Left ventricle myocardium superior (tissue), 1 donor: ENCODE results near the gene ENKD1. TPM values are rescaled to one million over a fixed set of nuclear protein-coding genes. Genes with fewer than 3 reads are reported as not detected.
A peak's percentile ranks its signal among the peaks of the same experiment; 100 is the strongest.

Experiments used
- ATAC-seq: fragments of 200-7000 bp; cut with Tn5 transposase; one replicate; pipeline ENCODE4 v1.9.1; 2020; ENCODE audit warnings: mild to moderate bottlenecking, moderate library complexity
- DNase-seq: peaks from one replicate; pipeline ENCODE4 v3.0.0-alpha.2; 2020
- intact Hi-C: fragments of 100-400 bp; cut with micrococcal nuclease; formaldehyde crosslinking; loops from one replicate; pipeline ENCODE4 v1.11.0; 2022
- total RNA-seq: library from RNA; stranded (reverse); fragmentation: NEBNext Ultra II Directional; extraction: Animal tissue kit (Norgen Biotek cat#: 25700); gene quantifications from one replicate; pipeline ENCODE4 v1.2.1, GENCODE V29; 2021
- donor health status: DM: no; HTN: yes; CAD: no; lungs with severe emphysema.

Gene ENKD1
- total RNA-seq, 1 donor from 2014 or later: 9.8 TPM

DNA sequence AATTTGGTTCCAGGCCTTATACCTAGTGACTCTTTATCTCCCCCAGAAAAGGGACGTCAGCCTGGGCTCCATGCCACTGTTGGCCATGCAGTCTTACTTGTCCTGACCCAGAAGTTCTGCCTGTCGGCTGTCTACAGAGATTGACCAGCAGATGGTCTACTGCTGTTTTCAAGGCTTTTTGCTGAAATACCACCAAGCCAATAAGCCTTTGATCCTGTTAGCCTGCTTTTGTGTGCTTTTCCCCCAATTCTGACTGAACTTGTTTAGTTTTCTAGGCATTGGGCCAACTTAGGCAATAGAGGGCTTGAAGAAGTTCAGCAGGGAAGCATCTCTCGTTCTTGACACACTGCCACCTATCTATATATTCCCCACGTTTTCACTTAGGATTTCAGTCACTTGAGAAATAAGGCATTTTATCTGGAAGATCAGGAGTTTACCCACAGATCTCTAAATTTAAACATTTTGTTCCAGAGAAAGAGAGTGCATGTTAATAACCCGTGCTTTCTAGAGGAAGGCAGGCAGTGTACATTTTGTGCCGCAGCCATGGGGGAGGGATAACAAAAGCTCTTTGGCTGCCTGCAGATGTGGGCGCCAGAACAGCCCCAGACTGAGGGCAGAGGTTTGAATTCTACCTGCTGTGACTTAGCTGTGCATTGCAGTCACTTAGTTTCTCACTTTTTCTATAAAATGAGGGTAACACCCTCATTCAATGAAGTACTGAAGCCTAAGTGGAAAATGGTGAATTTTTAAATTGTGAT, 34.0 kb downstream of the ENKD1 start:
- ATAC-seq (peak; percentile 89), DNase-seq (peak; percentile 75)
- intact Hi-C loops: no loop called here

DNA sequence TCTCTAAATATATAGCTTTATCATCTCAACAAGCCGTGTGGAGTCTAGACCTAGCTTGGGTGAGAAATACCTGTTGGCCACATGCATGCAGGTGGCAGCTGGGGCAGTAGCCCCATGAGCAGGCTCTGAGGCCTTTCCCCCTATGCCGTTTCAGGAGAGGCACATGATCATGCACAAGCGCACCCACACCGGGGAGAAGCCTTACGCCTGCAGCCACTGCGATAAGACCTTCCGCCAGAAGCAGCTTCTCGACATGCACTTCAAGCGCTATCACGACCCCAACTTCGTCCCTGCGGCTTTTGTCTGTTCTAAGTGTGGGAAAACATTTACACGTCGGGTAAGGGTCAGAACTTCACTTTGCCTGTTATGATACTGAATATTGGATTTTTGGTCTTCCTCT, 38.3 kb downstream of the ENKD1 start:
- ATAC-seq (no peak), DNase-seq (no peak)
- intact Hi-C loops: no loop called here

DNA sequence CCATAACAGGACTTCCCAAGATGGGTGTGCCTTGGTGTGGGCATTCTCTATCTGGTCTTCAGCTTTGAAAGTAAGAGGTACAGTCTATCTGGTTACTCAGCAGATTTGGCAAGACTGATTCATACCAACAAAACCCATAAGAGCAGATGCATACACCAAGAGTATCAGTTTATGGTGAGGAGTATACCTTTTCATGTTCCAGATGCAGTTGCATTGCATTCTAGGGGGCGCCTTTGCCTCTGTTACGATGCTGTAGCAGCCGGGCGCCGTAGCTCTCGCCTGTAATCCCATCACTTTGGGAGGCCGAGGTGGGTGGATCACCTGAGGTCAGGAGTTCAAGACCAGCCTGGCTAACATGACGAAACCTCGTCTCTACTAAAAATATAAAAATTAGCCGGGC, 52.7 kb downstream of the ENKD1 start:
- no peak for DNase-seq
- ATAC-seq: no peak
- intact Hi-C loops: no loop called here

Other genes starting within 250 kb of the ENKD1 start
- 0.89 TPM for gene HSD11B2, start 235.6 kb downstream of the ENKD1 start, total RNA-seq
- gene ATP6V0D1, start 185.6 kb downstream of the ENKD1 start, total RNA-seq: 66.6 TPM
- gene AGRP, start 183.2 kb downstream of the ENKD1 start, total RNA-seq: not detected
- gene RIPOR1, start 137.9 kb downstream of the ENKD1 start, total RNA-seq: 76.1 TPM
- gene CTCF, start 104.2 kb downstream of the ENKD1 start, total RNA-seq: 32.8 TPM
- gene CARMIL2, start 21.6 kb downstream of the ENKD1 start, total RNA-seq: 0.94 TPM
- gene ACD, start 6.5 kb downstream of the ENKD1 start, total RNA-seq: 7.8 TPM
- 3.7 TPM for gene PARD6A, start 5.8 kb downstream of the ENKD1 start, total RNA-seq
- 2.2 TPM for gene C16orf86, start 64 bp upstream of the ENKD1 start, total RNA-seq
- 8.1 TPM for gene GFOD2, start 52.6 kb upstream of the ENKD1 start, total RNA-seq
- 11.8 TPM for gene RANBP10, start 139.8 kb upstream of the ENKD1 start, total RNA-seq
- gene TSNAXIP1, start 140.1 kb upstream of the ENKD1 start, total RNA-seq: 0.37 TPM
- gene THAP11, start 175.6 kb upstream of the ENKD1 start, total RNA-seq: 32.6 TPM
- gene NUTF2, start 180.2 kb upstream of the ENKD1 start, total RNA-seq: 84.4 TPM
- gene CENPT, start 180.9 kb upstream of the ENKD1 start, total RNA-seq: 20.8 TPM
- gene EDC4, start 206.3 kb upstream of the ENKD1 start, total RNA-seq: 31.8 TPM
- not detected for gene NRN1L, start 218.1 kb upstream of the ENKD1 start, total RNA-seq
- gene PSKH1, start 226.5 kb upstream of the ENKD1 start, total RNA-seq: 18.1 TPM